Measurements from ENCODE around the gene OTUB1.

- TF ChIP-seq CTCF (conservative IDR thresholded peaks at IDR 0.05 in 1 of 2, IDR thresholded peaks at IDR 0.05 in 1 of 2; ENCODE audit: extremely low read depth in 1 of 2, insufficient read depth in 1 of 2, low read depth in 1 of 2, low read length in 2 of 2), result no peak
- no peak for TF ChIP-seq EZH2 (IDR thresholded peaks at IDR 0.05; ENCODE audit: borderline replicate concordance, low read length)
Observed at GRCh38 chr11:64023712-64024710, 37.8 kb downstream of the OTUB1 start.

All from mammary epithelial cell (primary cell).